ENCODE results near the gene CHN2. TPM values are rescaled to one million over a fixed set of nuclear protein-coding genes. Genes with fewer than 3 reads are reported as not detected.
A peak's percentile ranks its signal among the peaks of the same experiment; 100 is the strongest.

The CHN2 gene
- total RNA-seq, 1 experiment from 2014 or later = 61.2 TPM

DNA sequence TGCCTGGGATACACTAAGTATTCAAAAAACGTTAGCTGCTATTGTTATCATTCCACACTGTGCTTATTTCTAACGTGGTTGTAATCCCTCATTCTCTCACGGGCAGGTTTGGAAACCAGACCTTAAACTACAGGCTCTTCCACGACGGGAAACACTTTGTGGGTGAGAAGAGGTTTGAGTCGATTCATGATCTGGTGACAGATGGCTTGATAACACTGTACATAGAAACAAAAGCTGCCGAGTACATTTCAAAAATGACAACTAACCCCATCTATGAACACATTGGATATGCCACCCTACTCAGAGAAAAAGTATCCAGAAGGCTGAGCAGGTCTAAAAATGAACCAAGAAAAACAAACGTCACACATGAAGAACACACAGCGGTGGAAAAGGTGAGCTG, 205.9 kb downstream of the CHN2 start:
- no TSS peak for BruUV-seq (replicated peaks)
- Histone ChIP-seq H3K9me3 (ENCODE audit: low read depth, low read length, poor library complexity, severe bottlenecking) (no peaks in the 10 kb centered on the region), H3K36me3 (ENCODE audit: insufficient read depth, low read length, poor library complexity, severe bottlenecking) (peaks cover 27% of the 10 kb centered on the region), H3K4me1 (ENCODE audit: insufficient read depth, low read length, poor library complexity, severe bottlenecking) (peaks cover 13% of the 10 kb centered on the region), H3K27me3 (replicated peaks; ENCODE audit: insufficient read depth, low read depth, low read length, poor library complexity) (no peaks in the 10 kb centered on the region), H3K27ac (ENCODE audit: low read depth, low read length, poor library complexity, severe bottlenecking) (no peak overlapping the region), H3K4me3 (ENCODE audit: low read depth, low read length, poor library complexity, severe bottlenecking) (no peak overlapping the region)
- TF ChIP-seq CTCF (conservative IDR thresholded peaks at IDR 0.05; ENCODE audit: low read depth, low read length) (no peak), EZH2 (IDR thresholded peaks at IDR 0.05; ENCODE audit: borderline replicate concordance, low read depth, low read length, poor library complexity, severe bottlenecking) (no peak)
- intact Hi-C loops (cut with micrococcal nuclease; ENCODE audit: unreplicated experiment) = no loop called here
- CTCF ChIA-PET = no interaction called here
- POLR2A ChIA-PET (ENCODE audit: low non-redundant PET) = no interaction called here
- no peak for DNase-seq (ENCODE audit: low spot score)

GRCh38 chr7:29401769-29402168, 207.2 kb downstream of the CHN2 start:
- Histone ChIP-seq H3K27ac (ENCODE audit: low read depth, low read length, poor library complexity, severe bottlenecking) (peak overlapping the region; percentile 18), H3K27me3 (replicated peaks; ENCODE audit: insufficient read depth, low read depth, low read length, poor library complexity) (no peaks in the 10 kb centered on the region), H3K9me3 (ENCODE audit: low read depth, low read length, poor library complexity, severe bottlenecking) (no peaks in the 10 kb centered on the region), H3K4me3 (ENCODE audit: low read depth, low read length, poor library complexity, severe bottlenecking) (no peak overlapping the region), H3K36me3 (ENCODE audit: insufficient read depth, low read length, poor library complexity, severe bottlenecking) (peaks cover 27% of the 10 kb centered on the region), H3K4me1 (ENCODE audit: insufficient read depth, low read length, poor library complexity, severe bottlenecking) (peaks cover 17% of the 10 kb centered on the region)
- no peak for DNase-seq (ENCODE audit: low spot score)
- ChIA-PET CTCF (no interaction called here), POLR2A (ENCODE audit: low non-redundant PET) (no interaction called here)
- intact Hi-C loops (cut with micrococcal nuclease; ENCODE audit: unreplicated experiment) = no loop called here
- BruUV-seq (replicated peaks) = no TSS peak
- TF ChIP-seq EZH2 (IDR thresholded peaks at IDR 0.05; ENCODE audit: borderline replicate concordance, low read depth, low read length, poor library complexity, severe bottlenecking) (no peak), CTCF (conservative IDR thresholded peaks at IDR 0.05; ENCODE audit: low read depth, low read length) (no peak)

DNA sequence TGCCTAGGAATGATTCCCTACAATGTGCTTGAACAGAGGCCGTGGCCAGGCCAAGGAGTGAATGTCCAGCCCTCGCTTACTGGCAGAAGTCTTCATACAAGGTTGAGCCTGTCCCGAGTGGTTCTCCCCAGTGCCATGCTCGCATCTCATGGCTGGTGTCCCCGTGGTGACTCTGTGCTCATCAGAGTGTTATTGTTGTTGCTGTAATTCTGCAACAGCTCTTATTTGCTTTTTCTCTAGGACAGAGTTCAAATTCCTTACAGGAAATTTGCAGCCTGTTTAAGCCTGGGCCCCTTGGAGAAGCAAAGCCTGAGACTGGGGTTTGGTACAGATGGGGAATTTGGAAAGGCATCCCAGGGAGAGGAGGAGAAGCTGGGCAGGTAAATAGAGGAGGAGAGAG, 211.3 kb downstream of the CHN2 start:
- Histone ChIP-seq H3K4me1 (ENCODE audit: insufficient read depth, low read length, poor library complexity, severe bottlenecking) (peaks cover 35% of the 10 kb centered on the region), H3K27ac (ENCODE audit: low read depth, low read length, poor library complexity, severe bottlenecking) (peak overlapping the region; percentile 35), H3K9me3 (ENCODE audit: low read depth, low read length, poor library complexity, severe bottlenecking) (no peaks in the 10 kb centered on the region), H3K4me3 (ENCODE audit: low read depth, low read length, poor library complexity, severe bottlenecking) (no peak overlapping the region), H3K27me3 (replicated peaks; ENCODE audit: insufficient read depth, low read depth, low read length, poor library complexity) (no peaks in the 10 kb centered on the region), H3K36me3 (ENCODE audit: insufficient read depth, low read length, poor library complexity, severe bottlenecking) (no peaks in the 10 kb centered on the region)
- intact Hi-C loops (cut with micrococcal nuclease; ENCODE audit: unreplicated experiment) = no loop called here
- DNase-seq (ENCODE audit: low spot score) = no peak
- no TSS peak for BruUV-seq (replicated peaks)
- ChIA-PET CTCF (interaction anchor here (1.7 kb wide), 1 partner anchor 299 kb away, joined by 5 read pairs; no protein-coding TSS in a partner anchor), POLR2A (ENCODE audit: low non-redundant PET) (no interaction called here)
- TF ChIP-seq CTCF (conservative IDR thresholded peaks at IDR 0.05; ENCODE audit: low read depth, low read length) = no peak

Data from A673 (cell line).